ENCODE results near the gene REN.

GRCh38 chr1:204207136-204207616 lies 41.0 kb upstream of the REN start:
- peak; percentile 87 to 96 for TF ChIP-seq CTCF (conservative IDR thresholded peaks at IDR 0.05; ENCODE audit: low read depth in 2 of 2)
- no peak for TF ChIP-seq POLR2AphosphoS5 (IDR thresholded peaks at IDR 0.05; ENCODE audit: low read depth)
- TF ChIP-seq EZH2phosphoT487 (IDR thresholded peaks at IDR 0.05; ENCODE audit: unreplicated experiment), result no peak

All from GM23338 (cell line).